ENCODE data around the gene GAS7.

Gene GAS7

DNA sequence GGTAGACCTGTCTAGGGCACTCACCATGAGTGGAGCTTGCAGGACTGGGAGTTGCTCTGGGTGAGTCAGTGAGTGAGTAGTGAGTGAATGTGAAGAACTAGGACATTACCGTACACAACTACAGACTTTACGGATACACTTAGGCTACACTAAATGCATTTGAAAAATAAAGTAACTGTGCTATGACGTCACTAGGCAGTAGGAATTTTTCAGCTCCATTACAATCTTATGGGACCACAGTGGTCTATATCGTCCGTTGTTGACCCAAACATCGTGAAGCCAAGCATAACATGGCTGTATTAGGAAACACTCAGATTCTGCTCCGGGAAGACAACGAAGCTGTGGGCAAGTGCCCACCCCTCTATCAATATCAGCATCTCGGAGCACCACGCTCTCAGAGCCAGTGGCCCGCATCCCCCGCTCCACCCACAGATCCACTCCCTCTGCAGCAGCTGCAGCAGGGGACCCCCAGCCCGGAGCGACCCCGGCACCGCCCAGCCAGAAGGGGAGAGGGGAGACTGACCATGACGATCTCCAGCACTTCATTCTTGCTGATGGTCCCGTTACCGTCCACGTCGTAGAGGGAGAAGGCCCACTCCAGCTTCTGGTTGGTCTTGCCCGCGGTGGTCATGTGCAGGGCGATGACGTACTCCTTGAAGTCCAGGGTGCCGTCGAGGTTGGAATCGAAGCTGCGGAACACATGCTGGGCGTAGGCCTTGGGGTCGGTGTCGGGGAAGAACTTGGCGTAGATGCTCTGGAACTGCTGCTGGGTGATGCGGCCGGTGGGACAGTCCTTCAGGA lies 293.9 kb downstream of the GAS7 start:
- Histone ChIP-seq H3K27me3 (ENCODE audit: insufficient read depth, poor library complexity, severe bottlenecking) (no peaks in the 10 kb centered on the region), H3K27ac (replicated peaks) (no peak overlapping the region), H3K4me3 (replicated peaks; ENCODE audit: insufficient read depth, low read length) (no peak overlapping the region)
- no peak for TF ChIP-seq REST (IDR thresholded peaks at IDR 0.05; ENCODE audit: insufficient replicate concordance, low read depth)
- TF ChIP-seq, protein P1, sequence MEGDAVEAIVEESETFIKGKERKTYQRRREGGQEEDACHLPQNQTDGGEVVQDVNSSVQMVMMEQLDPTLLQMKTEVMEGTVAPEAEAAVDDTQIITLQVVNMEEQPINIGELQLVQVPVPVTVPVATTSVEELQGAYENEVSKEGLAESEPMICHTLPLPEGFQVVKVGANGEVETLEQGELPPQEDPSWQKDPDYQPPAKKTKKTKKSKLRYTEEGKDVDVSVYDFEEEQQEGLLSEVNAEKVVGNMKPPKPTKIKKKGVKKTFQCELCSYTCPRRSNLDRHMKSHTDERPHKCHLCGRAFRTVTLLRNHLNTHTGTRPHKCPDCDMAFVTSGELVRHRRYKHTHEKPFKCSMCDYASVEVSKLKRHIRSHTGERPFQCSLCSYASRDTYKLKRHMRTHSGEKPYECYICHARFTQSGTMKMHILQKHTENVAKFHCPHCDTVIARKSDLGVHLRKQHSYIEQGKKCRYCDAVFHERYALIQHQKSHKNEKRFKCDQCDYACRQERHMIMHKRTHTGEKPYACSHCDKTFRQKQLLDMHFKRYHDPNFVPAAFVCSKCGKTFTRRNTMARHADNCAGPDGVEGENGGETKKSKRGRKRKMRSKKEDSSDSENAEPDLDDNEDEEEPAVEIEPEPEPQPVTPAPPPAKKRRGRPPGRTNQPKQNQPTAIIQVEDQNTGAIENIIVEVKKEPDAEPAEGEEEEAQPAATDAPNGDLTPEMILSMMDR (IDR thresholded peaks at IDR 0.05; ENCODE audit: insufficient read depth, low read length), result no peak
- TF ChIP-seq GABPA (IDR thresholded peaks at IDR 0.05; ENCODE audit: low read depth), result no peak
- TF ChIP-seq POLR2AphosphoS5 (IDR thresholded peaks at IDR 0.05; ENCODE audit: low read depth), result no peak
- TF ChIP-seq SPI1 (IDR thresholded peaks at IDR 0.05; ENCODE audit: borderline replicate concordance, low read depth), result no peak
- DNase-seq (ENCODE audit: low read depth in 1 of 2, low spot score in 1 of 2), result no peak

GRCh38 chr17:9902120-9902519 lies 296.3 kb downstream of the GAS7 start:
- Histone ChIP-seq H3K27me3 (ENCODE audit: insufficient read depth, poor library complexity, severe bottlenecking) (no peaks in the 10 kb centered on the region), H3K4me3 (replicated peaks; ENCODE audit: insufficient read depth, low read length) (no peak overlapping the region), H3K27ac (replicated peaks) (no peak overlapping the region)
- no peak for TF ChIP-seq SPI1 (IDR thresholded peaks at IDR 0.05; ENCODE audit: borderline replicate concordance, low read depth)
- TF ChIP-seq, protein P1 (IDR thresholded peaks at IDR 0.05; ENCODE audit: insufficient read depth, low read length), result no peak
- TF ChIP-seq GABPA (IDR thresholded peaks at IDR 0.05; ENCODE audit: low read depth), result no peak
- TF ChIP-seq POLR2AphosphoS5 (IDR thresholded peaks at IDR 0.05; ENCODE audit: low read depth), result no peak
- no peak for TF ChIP-seq REST (IDR thresholded peaks at IDR 0.05; ENCODE audit: insufficient replicate concordance, low read depth)
- DNase-seq (ENCODE audit: low read depth in 1 of 2, low spot score in 1 of 2), result no peak

DNA sequence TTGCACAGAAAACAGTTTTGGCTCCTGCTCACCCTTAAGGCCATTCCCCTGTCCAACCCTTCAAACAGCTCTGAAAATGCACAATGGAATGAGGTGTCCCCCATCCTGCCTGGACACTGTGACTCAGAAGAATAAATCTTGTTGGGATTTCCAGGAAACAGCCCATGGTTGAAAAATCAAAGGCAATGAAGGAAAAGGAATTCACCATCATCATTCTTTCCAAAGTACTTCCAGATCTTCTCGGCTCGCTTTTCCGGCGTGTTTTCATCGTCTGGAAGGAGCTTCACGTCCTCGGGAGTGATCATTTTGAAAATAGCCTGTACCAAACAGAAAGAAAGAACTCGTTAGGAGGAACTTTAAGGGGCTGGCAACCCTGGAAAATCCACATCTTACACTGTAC lies 297.6 kb downstream of the GAS7 start:
- TF ChIP-seq, protein P1 (IDR thresholded peaks at IDR 0.05; ENCODE audit: insufficient read depth, low read length), result no peak
- TF ChIP-seq SPI1 (IDR thresholded peaks at IDR 0.05; ENCODE audit: borderline replicate concordance, low read depth) (no peak), GABPA (IDR thresholded peaks at IDR 0.05; ENCODE audit: low read depth) (no peak), POLR2AphosphoS5 (IDR thresholded peaks at IDR 0.05; ENCODE audit: low read depth) (no peak), REST (IDR thresholded peaks at IDR 0.05; ENCODE audit: insufficient replicate concordance, low read depth) (no peak)
- Histone ChIP-seq H3K27me3 (ENCODE audit: insufficient read depth, poor library complexity, severe bottlenecking) (no peaks in the 10 kb centered on the region), H3K27ac (replicated peaks) (no peak overlapping the region), H3K4me3 (replicated peaks; ENCODE audit: insufficient read depth, low read length) (no peak overlapping the region)
- DNase-seq (ENCODE audit: low read depth in 1 of 2, low spot score in 1 of 2), result no peak
